Liver (tissue), 9 donors: ENCODE measurements around the gene ACIN1. TPM values are rescaled to one million over a fixed set of nuclear protein-coding genes. Genes with fewer than 3 reads are reported as not detected.

Experiments
- DNase-seq: peaks from one replicate; pipeline ENCODE4 v3.0.0-alpha.2; 2017; ENCODE audit warnings: low spot score
- H3K27ac ChIP-seq, 2 donors: one replicate each; pipeline ENCODE4 v1.7.0; 2013; ENCODE audit warnings: inconsistent platforms in 2 of 2, low read length in 2 of 2, control low read depth in 1 of 2, low read depth in 1 of 2, mild to moderate bottlenecking in 1 of 2
- H3K27me3 ChIP-seq, 4 donors: one replicate each; pipeline versions ENCODE4 v1.6.1 to v1.7.0; 2013; ENCODE audit warnings: low read length in 3 of 4, inconsistent platforms in 1 of 4, mild to moderate bottlenecking in 1 of 4, moderate library complexity in 1 of 4; ENCODE audit not compliant: control insufficient read depth in 4 of 4, insufficient read depth in 4 of 4
- H3K36me3 ChIP-seq, 4 donors: one replicate each; pipeline versions ENCODE4 v1.6.1 to v1.7.0; 2013; ENCODE audit warnings: low read length in 3 of 4, mild to moderate bottlenecking in 3 of 4, low read depth in 1 of 4, moderate library complexity in 1 of 4; ENCODE audit not compliant: control insufficient read depth in 4 of 4, insufficient read depth in 3 of 4
- H3K4me1 ChIP-seq, 4 donors: one replicate each; pipeline versions ENCODE4 v1.6.1 to v1.7.0; 2013; ENCODE audit warnings: low read length in 3 of 4, mild to moderate bottlenecking in 3 of 4, moderate library complexity in 1 of 4; ENCODE audit not compliant: control insufficient read depth in 4 of 4, insufficient read depth in 4 of 4
- H3K4me3 ChIP-seq, 3 donors: one replicate each; pipeline versions ENCODE4 v1.6.1 to v1.7.0; 2013; ENCODE audit warnings: low read length in 3 of 3, control low read depth in 1 of 3, low read depth in 1 of 3, mild to moderate bottlenecking in 1 of 3
- H3K9ac ChIP-seq, 2 donors: one replicate each; pipeline ENCODE4 v1.7.0; 2013; ENCODE audit warnings: low read length in 2 of 2, mild to moderate bottlenecking in 2 of 2, moderate library complexity in 2 of 2, control low read depth in 1 of 2, low read depth in 1 of 2
- H3K9me3 ChIP-seq, 4 donors: one replicate each; pipeline versions ENCODE4 v1.6.1 to v1.7.0; 2013; ENCODE audit warnings: low read length in 3 of 4; ENCODE audit not compliant: control insufficient read depth in 4 of 4
- EGR1 ChIP-seq, 2 donors: IDR thresholded peaks; 2 replicates each; pipeline ENCODE4 v1.6.1; 2016 to 2018; ENCODE audit warnings: antibody characterized with exemption in 2 of 2, low read depth in 2 of 2
- FOXA1 ChIP-seq: IDR thresholded peaks from 2 replicates; pipeline ENCODE4 v1.6.1; 2016; ENCODE audit warnings: antibody characterized with exemption
- FOXA2 ChIP-seq: IDR thresholded peaks from 2 replicates; pipeline ENCODE4 v1.6.1; 2016; ENCODE audit warnings: antibody characterized with exemption
- GABPA ChIP-seq, 2 donors: IDR thresholded peaks in 1 of 2; conservative IDR thresholded peaks in 1 of 2; 2 replicates each; pipeline ENCODE4 v1.6.1; 2016; ENCODE audit warnings: antibody characterized with exemption in 2 of 2, mild to moderate bottlenecking in 1 of 2, moderate library complexity in 1 of 2
- HNF4A ChIP-seq, 2 donors: conservative IDR thresholded peaks; 2 replicates each; pipeline ENCODE4 v1.6.1; 2016; ENCODE audit warnings: antibody characterized with exemption in 2 of 2, mild to moderate bottlenecking in 2 of 2
- HNF4G ChIP-seq: IDR thresholded peaks from 2 replicates; pipeline ENCODE4 v1.6.1; 2016; ENCODE audit warnings: antibody characterized with exemption
- RAD21 ChIP-seq, 2 donors: IDR thresholded peaks; 2 replicates each; pipeline ENCODE4 v1.6.1; 2016; ENCODE audit warnings: antibody characterized with exemption in 2 of 2, mild to moderate bottlenecking in 2 of 2
- RXRA ChIP-seq, 2 donors: IDR thresholded peaks; 2 replicates each; pipeline ENCODE4 v1.6.1; 2017 to 2018; ENCODE audit warnings: antibody characterized with exemption in 2 of 2, mild to moderate bottlenecking in 1 of 2
- SP1 ChIP-seq: IDR thresholded peaks from 2 replicates; pipeline ENCODE4 v1.6.1; 2018; ENCODE audit warnings: antibody characterized with exemption, mild to moderate bottlenecking
- TAF1 ChIP-seq: conservative IDR thresholded peaks from 2 replicates; pipeline ENCODE4 v1.6.1; 2016; ENCODE audit warnings: antibody characterized with exemption, mild to moderate bottlenecking
- YY1 ChIP-seq: IDR thresholded peaks from 2 replicates; pipeline ENCODE4 v1.6.1; 2016; ENCODE audit warnings: antibody characterized with exemption, mild to moderate bottlenecking
- WGBS: extraction: QIAGEN DNeasy Blood & Tissue Kit; methylation state at CpG from one replicate; pipeline ENCODE4 v1.1.7; 2013; 5-methylcytosine and 5-hydroxymethylcytosine counted together
- polyA plus RNA-seq, 2 donors: library from polyadenylated mRNA; stranded (reverse) in 1 of 2; unstranded in 1 of 2; fragments of 200-250 nt in 1 of 2; fragments of >200 nt in 1 of 2; fragmentation: Nextera tagmentation in 1 of 2; extraction: Ambion mirVana in 1 of 2; gene quantifications; one replicate each; pipeline versions ENCODE4 v1.2.1 to v1.2.3, GENCODE V29; 2013 to 2015
- total RNA-seq, 2 donors: library from RNA; depleted of rRNA; stranded (reverse); fragments of >200 nt; gene quantifications; one replicate each; pipeline ENCODE4 v1.2.3, GENCODE V29; 2014
- TF ChIP-seq, protein P1 (sequence below): IDR thresholded peaks from 2 replicates; pipeline ENCODE4 v1.6.1; 2016; ENCODE audit warnings: antibody characterized with exemption
- TF ChIP-seq, protein P2 (sequence below): IDR thresholded peaks from 2 replicates; pipeline ENCODE4 v1.6.1; 2016; ENCODE audit warnings: antibody characterized with exemption
- TF ChIP-seq, protein P3 (sequence below): IDR thresholded peaks from 2 replicates; pipeline ENCODE4 v1.6.1; 2016; ENCODE audit warnings: antibody characterized with exemption, mild to moderate bottlenecking
- TF ChIP-seq, protein P4 (sequence below): fragments of 150-350 bp; IDR thresholded peaks from 2 replicates; pipeline ENCODE4 v1.5.1; 2017; ENCODE audit warnings: improper control_type of control experiment, low read depth, low read length; ENCODE audit not compliant: missing input control
- donor health status: healthy.
- donor health status: healthy.
- donor health status: healthy.
- donor health status: healthy.
- donor health status: healthy.

ACIN1 gene
- total and polyA plus RNA-seq, 4 donors, result 8.1 to 50.6 (median 37.1) TPM

DNA sequence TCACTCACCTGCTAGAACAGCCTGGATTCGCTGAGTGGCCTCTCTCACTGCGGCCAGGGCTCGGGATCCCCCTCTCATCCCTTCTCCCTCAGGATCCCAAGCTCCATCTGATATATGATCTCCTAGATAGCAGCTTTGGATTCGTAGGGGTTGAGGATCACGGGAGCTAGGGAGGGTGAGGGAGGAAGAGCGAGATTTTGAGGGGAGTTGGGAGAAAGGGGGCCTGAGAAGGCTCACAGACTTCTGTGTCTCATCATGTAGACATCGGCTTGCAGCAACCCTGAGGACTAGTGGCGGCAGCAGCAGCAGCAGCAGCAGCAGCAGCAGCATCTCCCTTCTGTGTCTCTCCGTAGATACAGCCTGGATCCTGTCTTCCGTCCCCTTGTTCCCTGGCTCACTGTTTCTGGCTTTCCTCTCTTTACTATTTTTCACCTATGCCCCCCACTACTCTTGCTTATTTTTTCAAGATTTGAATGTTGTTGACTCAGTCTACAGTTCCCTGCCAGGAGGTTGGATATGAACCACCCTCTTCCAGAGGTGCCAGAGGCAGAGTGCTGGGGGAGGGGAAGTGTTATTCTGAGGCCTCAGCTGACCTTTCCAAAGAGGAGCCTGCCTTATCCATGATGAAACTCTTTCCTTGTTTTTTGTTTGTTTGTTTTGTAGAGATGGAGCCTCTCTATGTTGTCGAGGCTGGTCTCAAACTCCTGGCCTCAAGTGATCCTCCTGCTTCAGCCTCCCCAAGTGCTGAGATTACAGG, 9.8 kb upstream of the ACIN1 start, which contains the start of gene CIROP:
Gene CIROP, minus strand, starts transcription at position 399 of the 757 bp plus-strand sequence. Its CDS starts 69 bp downstream, at position 330.
- TF ChIP-seq GABPA (IDR thresholded peaks at IDR 0.05 in 1 of 2, conservative IDR thresholded peaks at IDR 0.05 in 1 of 2) (no peak), RAD21 (IDR thresholded peaks at IDR 0.05) (no peak), TAF1 (no peak), RXRA (IDR thresholded peaks at IDR 0.05) (no peak), YY1 (no peak), FOXA2 (no peak), EGR1 (IDR thresholded peaks at IDR 0.05; ENCODE audit: low read depth in 2 of 2) (no peak), SP1 (no peak)
- TF ChIP-seq, protein P1, sequence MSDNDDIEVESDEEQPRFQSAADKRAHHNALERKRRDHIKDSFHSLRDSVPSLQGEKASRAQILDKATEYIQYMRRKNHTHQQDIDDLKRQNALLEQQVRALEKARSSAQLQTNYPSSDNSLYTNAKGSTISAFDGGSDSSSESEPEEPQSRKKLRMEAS, result no peak
- TF ChIP-seq, protein P2, sequence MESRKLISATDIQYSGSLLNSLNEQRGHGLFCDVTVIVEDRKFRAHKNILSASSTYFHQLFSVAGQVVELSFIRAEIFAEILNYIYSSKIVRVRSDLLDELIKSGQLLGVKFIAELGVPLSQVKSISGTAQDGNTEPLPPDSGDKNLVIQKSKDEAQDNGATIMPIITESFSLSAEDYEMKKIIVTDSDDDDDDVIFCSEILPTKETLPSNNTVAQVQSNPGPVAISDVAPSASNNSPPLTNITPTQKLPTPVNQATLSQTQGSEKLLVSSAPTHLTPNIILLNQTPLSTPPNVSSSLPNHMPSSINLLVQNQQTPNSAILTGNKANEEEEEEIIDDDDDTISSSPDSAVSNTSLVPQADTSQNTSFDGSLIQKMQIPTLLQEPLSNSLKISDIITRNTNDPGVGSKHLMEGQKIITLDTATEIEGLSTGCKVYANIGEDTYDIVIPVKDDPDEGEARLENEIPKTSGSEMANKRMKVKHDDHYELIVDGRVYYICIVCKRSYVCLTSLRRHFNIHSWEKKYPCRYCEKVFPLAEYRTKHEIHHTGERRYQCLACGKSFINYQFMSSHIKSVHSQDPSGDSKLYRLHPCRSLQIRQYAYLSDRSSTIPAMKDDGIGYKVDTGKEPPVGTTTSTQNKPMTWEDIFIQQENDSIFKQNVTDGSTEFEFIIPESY, result no peak
- TF ChIP-seq, protein P3, sequence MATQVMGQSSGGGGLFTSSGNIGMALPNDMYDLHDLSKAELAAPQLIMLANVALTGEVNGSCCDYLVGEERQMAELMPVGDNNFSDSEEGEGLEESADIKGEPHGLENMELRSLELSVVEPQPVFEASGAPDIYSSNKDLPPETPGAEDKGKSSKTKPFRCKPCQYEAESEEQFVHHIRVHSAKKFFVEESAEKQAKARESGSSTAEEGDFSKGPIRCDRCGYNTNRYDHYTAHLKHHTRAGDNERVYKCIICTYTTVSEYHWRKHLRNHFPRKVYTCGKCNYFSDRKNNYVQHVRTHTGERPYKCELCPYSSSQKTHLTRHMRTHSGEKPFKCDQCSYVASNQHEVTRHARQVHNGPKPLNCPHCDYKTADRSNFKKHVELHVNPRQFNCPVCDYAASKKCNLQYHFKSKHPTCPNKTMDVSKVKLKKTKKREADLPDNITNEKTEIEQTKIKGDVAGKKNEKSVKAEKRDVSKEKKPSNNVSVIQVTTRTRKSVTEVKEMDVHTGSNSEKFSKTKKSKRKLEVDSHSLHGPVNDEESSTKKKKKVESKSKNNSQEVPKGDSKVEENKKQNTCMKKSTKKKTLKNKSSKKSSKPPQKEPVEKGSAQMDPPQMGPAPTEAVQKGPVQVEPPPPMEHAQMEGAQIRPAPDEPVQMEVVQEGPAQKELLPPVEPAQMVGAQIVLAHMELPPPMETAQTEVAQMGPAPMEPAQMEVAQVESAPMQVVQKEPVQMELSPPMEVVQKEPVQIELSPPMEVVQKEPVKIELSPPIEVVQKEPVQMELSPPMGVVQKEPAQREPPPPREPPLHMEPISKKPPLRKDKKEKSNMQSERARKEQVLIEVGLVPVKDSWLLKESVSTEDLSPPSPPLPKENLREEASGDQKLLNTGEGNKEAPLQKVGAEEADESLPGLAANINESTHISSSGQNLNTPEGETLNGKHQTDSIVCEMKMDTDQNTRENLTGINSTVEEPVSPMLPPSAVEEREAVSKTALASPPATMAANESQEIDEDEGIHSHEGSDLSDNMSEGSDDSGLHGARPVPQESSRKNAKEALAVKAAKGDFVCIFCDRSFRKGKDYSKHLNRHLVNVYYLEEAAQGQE, result no peak
- Histone ChIP-seq H3K9ac (no peak within 1 kb of the TSS), H3K36me3 (no peaks in the 10 kb centered on the region), H3K9me3 (no peaks in the 10 kb centered on the region), H3K27ac (no peak within 1 kb of the TSS), H3K4me3 (no peak within 1 kb of the TSS), H3K27me3 (no peaks in the 10 kb centered on the region), H3K4me1 (no peaks in the 10 kb centered on the region)
- DNase-seq, result no peak
- 72% methylated on average over 11 of the region's 11 CpGs for WGBS

DNA sequence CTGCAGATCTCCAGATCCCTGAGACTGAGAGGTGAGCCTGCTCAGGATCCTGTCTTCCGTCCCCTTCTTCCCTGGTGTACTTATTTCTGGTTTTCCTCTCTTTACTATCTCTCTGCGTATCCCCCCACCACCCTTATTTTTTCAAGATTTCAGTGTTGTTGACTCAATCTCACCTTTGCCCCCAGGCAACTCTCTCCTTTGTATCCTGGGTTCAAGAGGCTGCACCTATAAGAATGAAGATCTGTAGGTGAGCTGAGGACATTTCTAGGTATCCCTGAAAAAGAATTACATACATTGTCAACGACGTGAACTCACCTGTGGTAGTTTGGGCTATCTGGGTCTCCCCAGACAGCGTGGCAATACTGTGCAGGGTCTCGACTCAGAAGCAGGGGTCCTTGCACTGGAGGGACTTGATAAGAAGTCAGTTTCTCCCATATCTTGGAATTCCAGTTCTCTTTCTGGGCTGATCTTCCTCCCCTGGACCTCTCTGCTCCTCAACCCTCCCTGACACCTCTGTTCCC, 9.2 kb upstream of the ACIN1 start:
- no peaks in the 10 kb centered on the region for H3K27me3 ChIP-seq
- no peak overlapping the region for H3K27ac ChIP-seq
- H3K4me1 ChIP-seq, result peaks cover 0 to 2% (median under 1%) of the 10 kb centered on the region in 4 donors
- no peak for DNase-seq
- H3K9me3 ChIP-seq, result no peaks in the 10 kb centered on the region
- H3K9ac ChIP-seq, result no peak overlapping the region
- 80% methylated on average over 6 of the region's 6 CpGs for WGBS
- no peak for TF ChIP-seq HNF4G
- TF ChIP-seq FOXA1, result no peak
- no peak for TF ChIP-seq FOXA2
- TF ChIP-seq HNF4A (conservative IDR thresholded peaks at IDR 0.05), result no peak
- TF ChIP-seq GABPA (IDR thresholded peaks at IDR 0.05 in 1 of 2, conservative IDR thresholded peaks at IDR 0.05 in 1 of 2), result no peak
- TF ChIP-seq, protein P4, sequence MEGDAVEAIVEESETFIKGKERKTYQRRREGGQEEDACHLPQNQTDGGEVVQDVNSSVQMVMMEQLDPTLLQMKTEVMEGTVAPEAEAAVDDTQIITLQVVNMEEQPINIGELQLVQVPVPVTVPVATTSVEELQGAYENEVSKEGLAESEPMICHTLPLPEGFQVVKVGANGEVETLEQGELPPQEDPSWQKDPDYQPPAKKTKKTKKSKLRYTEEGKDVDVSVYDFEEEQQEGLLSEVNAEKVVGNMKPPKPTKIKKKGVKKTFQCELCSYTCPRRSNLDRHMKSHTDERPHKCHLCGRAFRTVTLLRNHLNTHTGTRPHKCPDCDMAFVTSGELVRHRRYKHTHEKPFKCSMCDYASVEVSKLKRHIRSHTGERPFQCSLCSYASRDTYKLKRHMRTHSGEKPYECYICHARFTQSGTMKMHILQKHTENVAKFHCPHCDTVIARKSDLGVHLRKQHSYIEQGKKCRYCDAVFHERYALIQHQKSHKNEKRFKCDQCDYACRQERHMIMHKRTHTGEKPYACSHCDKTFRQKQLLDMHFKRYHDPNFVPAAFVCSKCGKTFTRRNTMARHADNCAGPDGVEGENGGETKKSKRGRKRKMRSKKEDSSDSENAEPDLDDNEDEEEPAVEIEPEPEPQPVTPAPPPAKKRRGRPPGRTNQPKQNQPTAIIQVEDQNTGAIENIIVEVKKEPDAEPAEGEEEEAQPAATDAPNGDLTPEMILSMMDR, result no peak
- TF ChIP-seq, protein P2, result no peak
- H3K36me3 ChIP-seq, result no peaks in the 10 kb centered on the region
- H3K4me3 ChIP-seq, result no peak overlapping the region
